ENCODE measurements around the gene TEX30.

GRCh38 chr13:102817907-102818306 lies 44.3 kb upstream of the TEX30 start:
- TF ChIP-seq CTCF (IDR thresholded peaks at IDR 0.05) (no peak), POLR2A (IDR thresholded peaks at IDR 0.05) (no peak)
